NCI-H524 treated with DMSO at 0.1 percent for 48 hours (cell line): Measurements from ENCODE around the gene DNAJC6.
A peak's percentile ranks its signal among the peaks of the same experiment; 100 is the strongest.

Experiments used
- DNase-seq: peaks from one replicate; lab custom pipeline; 2025; lab: John Stamatoyannopoulos, UW

Gene DNAJC6

GRCh38 chr1:65292861-65293593 lies 16.3 kb upstream of the DNAJC6 start:
- no peak for DNase-seq

- no peak for DNase-seq
Observed at GRCh38 chr1:65297706-65298105, 11.6 kb upstream of the DNAJC6 start.

DNA sequence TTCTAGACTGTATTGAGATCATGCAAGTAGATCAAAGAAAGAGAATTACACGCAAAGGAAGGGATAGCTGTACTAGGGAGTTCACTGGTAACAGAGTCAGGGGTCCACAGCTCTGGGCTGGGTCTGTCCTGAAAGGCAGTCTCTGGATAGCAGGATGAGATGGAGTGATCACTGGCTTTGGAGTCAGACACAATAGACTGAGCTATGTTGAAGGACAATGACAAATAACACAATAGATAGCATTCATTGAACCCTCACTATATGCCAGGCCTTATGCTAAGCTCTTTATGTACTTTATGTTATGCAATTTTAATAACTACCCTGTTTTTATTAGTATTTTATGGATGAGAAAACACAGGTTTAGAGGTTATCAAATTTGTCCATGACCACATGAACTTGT lies 10.0 kb upstream of the DNAJC6 start:
- no peak for DNase-seq

- no peak for DNase-seq
Observed at GRCh38 chr1:65308781-65309303, 501 bp upstream of the DNAJC6 start.

- peak; percentile 90 for DNase-seq
Observed at GRCh38 chr1:65310078-65310587, 790 bp downstream of the DNAJC6 start.

GRCh38 chr1:65311760-65312159 lies 2.4 kb downstream of the DNAJC6 start:
- DNase-seq, result no peak

DNA sequence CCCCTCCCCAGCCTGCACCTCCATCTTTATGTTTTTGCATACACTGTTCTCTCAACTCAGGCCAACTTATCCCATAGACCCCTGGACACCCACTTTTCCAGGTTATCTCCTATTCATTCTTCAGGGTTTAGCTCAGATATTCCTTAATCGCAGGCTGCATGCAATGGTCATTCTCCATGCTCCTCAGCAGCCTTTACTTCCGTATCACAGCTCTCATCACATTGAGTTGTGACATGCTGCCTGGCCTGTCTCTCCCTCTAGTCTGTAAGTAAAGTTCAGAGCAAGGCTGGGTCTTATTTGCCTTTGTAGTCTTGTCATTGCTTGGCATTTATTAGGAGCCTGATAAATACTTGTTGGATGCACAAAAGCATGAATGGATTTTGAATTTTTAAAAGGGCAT lies 6.9 kb downstream of the DNAJC6 start:
- no peak for DNase-seq

GRCh38 chr1:65317866-65318653 lies 8.7 kb downstream of the DNAJC6 start:
- DNase-seq, result peak; percentile 83

DNA sequence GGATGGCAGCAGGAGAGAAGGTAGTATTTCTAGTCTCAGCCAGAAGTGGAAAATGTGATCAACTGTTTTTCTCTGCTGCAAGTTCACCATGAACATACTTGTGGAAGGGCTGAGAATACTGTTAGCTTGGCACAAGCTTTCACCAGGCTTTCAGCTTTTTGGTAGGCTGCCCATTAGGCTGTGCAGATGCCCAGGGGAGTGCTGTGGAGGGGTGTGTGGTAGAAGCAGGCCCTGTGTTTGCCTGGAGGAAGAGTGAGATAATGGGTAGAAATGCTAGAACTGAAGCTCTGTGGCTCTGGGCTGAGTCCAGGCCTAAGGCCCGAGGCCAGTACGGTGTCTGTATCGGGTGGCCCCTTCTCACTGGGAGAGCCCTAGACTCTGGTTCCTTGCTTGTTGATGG lies 9.8 kb downstream of the DNAJC6 start:
- no peak for DNase-seq

GRCh38 chr1:65319754-65320153 lies 10.4 kb downstream of the DNAJC6 start:
- no peak for DNase-seq

- DNase-seq, result no peak
Observed at GRCh38 chr1:65321879-65322278, 12.5 kb downstream of the DNAJC6 start.

DNA sequence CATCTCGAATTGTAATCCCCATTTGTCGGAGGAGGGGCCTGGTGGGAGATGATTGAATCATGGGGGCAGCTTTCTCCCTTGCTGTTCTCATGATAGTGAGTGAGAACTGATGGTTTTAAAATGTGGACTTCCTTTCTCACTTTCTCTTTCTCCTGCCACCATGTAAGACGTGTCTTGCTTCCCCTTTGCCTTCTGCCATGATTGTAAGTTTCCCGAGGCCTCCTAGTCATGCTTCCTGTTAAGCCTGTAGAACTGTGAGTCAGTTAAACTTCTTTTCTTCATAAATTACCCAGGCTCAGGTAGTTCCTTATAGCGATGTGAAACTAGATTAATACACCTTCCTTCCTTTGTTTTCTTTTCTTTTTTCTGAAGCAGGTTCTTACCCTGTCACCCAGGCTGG lies 13.9 kb downstream of the DNAJC6 start:
- DNase-seq, result no peak

DNA sequence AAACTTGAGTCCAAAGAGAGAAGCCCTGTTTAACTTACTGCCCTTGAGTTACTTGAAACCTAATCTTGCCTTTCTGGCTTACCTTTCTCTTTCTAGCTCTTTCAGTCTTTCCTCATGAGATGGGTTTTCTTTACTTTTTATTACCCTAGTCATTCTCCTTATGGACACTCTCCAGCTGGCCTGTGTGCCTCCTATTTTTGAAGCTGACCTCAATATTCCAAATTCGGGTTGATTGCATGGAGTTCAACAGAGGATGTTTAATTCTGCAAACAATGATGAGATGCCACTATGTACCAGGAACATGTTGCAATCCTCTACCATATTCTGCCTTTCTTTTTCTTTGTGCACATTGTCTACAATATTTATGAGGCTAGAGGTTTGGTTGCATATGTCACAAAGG lies 20.7 kb downstream of the DNAJC6 start:
- no peak for DNase-seq

DNA sequence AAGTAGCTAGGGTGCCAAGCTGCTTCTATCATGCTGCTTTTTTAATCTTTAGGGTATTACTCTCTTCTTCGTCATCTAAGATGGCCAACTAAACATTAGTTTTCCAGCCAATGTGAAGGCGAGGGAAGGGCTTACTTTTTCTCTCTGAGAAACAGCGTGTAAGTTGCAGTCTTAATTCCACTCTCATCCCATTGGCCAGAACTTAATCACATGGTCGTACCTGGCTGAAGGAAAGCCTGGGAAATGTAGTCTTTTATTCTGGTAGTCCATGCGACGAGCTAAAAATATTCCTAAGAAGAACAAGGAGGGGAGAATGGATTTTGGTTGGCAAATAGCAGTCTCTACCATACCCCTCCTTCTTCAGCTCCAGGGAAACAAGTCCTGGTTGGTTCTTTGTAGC lies 21.5 kb downstream of the DNAJC6 start:
- DNase-seq, result no peak

GRCh38 chr1:65332821-65333220 lies 23.5 kb downstream of the DNAJC6 start:
- no peak for DNase-seq

DNA sequence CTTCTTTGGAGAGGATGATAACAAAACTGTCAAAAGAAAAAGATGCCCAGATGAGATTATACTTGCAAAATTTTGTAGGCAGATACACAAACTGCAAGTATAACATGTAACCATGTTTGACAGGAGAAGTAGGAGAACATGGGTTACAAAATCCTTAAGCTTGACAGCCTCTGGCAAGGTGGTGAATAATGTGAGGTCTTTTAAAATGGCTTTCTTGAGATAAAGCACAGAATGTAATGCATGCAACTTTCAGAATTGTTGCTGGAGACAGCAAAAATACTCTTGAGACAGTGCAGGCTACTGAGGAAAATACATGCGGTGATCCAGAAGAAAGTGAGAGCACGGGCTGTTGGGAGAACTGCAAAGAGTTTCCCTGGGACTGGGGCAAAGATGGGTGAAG lies 24.7 kb downstream of the DNAJC6 start:
- DNase-seq, result no peak

- DNase-seq, result no peak
Observed at GRCh38 chr1:65339866-65340468, 30.6 kb downstream of the DNAJC6 start.

DNA sequence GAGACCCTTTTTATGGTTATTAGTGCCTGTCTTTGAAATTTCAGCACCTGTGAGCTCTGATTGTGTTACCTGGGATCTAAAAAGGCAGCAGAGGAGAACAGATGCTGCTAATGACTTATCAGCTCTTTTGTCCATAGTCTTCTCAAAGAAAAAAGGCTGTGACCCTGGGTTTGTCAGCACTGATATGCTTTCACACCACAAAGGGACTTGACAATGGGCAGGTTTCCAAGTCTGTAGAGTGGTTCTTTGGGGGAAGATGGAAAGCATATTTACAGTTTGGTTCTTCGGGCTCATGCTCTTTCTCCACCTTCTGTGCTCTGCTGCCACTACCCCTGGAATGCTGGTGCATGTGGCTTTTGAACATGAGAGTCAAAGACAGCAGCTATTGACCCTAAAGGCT lies 32.0 kb downstream of the DNAJC6 start:
- no peak for DNase-seq

GRCh38 chr1:65343286-65343685 lies 33.9 kb downstream of the DNAJC6 start:
- DNase-seq, result no peak

- DNase-seq, result no peak
Observed at GRCh38 chr1:65344171-65344814, 35.0 kb downstream of the DNAJC6 start.

GRCh38 chr1:65346190-65346589 lies 36.8 kb downstream of the DNAJC6 start:
- no peak for DNase-seq

- no peak for DNase-seq
Observed at GRCh38 chr1:65355031-65355712, 45.8 kb downstream of the DNAJC6 start.
